K562 (cell line): Measurements from ENCODE around the gene MAP3K6. TPM values are rescaled to one million over a fixed set of nuclear protein-coding genes. Genes with fewer than 3 reads are reported as not detected.
A peak's percentile ranks its signal among the peaks of the same experiment; 100 is the strongest.

Source experiments
- HSF4 ChIP-seq: fragments of 250-450 bp; sonication (Bioruptor Pico); IDR thresholded peaks from 2 replicates; pipeline ENCODE4 v2.1.2; 2022; ENCODE audit warnings: mild to moderate bottlenecking, moderate library complexity, borderline replicate concordance
- LCOR ChIP-seq: sonication (generic); formaldehyde crosslinking; IDR thresholded peaks from 2 replicates; pipeline ENCODE4 v1.8.0; 2022; ENCODE audit warnings: mild to moderate bottlenecking, missing genetic modification reagents
- MLX ChIP-seq, 2 experiments: fragments of 450-650 bp in 1 of 2; sonication (generic) in 1 of 2; formaldehyde crosslinking; conservative IDR thresholded peaks; 2 replicates each; pipeline versions ENCODE4 v1.4.0 to v1.8.1; 2020 to 2022; ENCODE audit warnings: mild to moderate bottlenecking in 1 of 2, missing genetic modification reagents in 1 of 2
- MYNN ChIP-seq, 2 experiments: sonication (generic); formaldehyde crosslinking in 1 of 2; IDR thresholded peaks; 2 replicates each; pipeline versions ENCODE4 v1.5.0 to v1.6.1; 2016 to 2020; ENCODE audit warnings: antibody characterized with exemption in 1 of 2, missing genetic modification reagents in 1 of 2
- PREB ChIP-seq: sonication (generic); formaldehyde crosslinking; IDR thresholded peaks from 2 replicates; pipeline ENCODE4 v1.8.1; 2023; ENCODE audit warnings: mild to moderate bottlenecking, missing genetic modification reagents
- SRSF3 ChIP-seq: fragments of 200-400 bp; formaldehyde crosslinking; IDR thresholded peaks from 2 replicates; pipeline ENCODE4 v1.6.1; 2016; ENCODE audit warnings: mild to moderate bottlenecking, low read length, moderate library complexity; ENCODE audit not compliant: insufficient read depth
- TAF9B ChIP-seq: fragments of 450-650 bp; IDR thresholded peaks from 2 replicates; pipeline ENCODE4 v1.6.1; 2018; ENCODE audit warnings: mild to moderate bottlenecking; ENCODE audit not compliant: partially characterized antibody
- TFAP4 ChIP-seq: sonication (generic); formaldehyde crosslinking; IDR thresholded peaks from 2 replicates; pipeline ENCODE4 v1.8.0; 2022; ENCODE audit warnings: missing genetic modification reagents, mild to moderate bottlenecking, moderate library complexity, borderline replicate concordance
- U2AF2 ChIP-seq: fragments of 200-400 bp; formaldehyde crosslinking; optimal IDR thresholded peaks from 2 replicates; pipeline ENCODE3; 2017; ENCODE audit warnings: low read depth, mild to moderate bottlenecking, low read length
- ZBTB1 ChIP-seq: sonication (generic); formaldehyde crosslinking; IDR thresholded peaks from 2 replicates; pipeline ENCODE4 v1.8.1; 2023; ENCODE audit warnings: missing genetic modification reagents, low read depth, mild to moderate bottlenecking, borderline replicate concordance
- ZNF140 ChIP-seq: fragments of 250-450 bp; sonication (Bioruptor Pico); IDR thresholded peaks from 2 replicates; pipeline ENCODE4 v1.8.0; 2021; ENCODE audit warnings: moderate library complexity, mild to moderate bottlenecking, inconsistent platforms
- ZNF707 ChIP-seq: fragments of 250-450 bp; sonication (Bioruptor Pico); conservative IDR thresholded peaks from 2 replicates; pipeline ENCODE4 v1.8.0; 2022; ENCODE audit warnings: inconsistent platforms, mild to moderate bottlenecking, moderate library complexity
- polyA plus RNA-seq, 8 experiments: library from polyadenylated mRNA; depleted of rRNA in 4 of 8; stranded (reverse) in 5 of 8; unstranded in 3 of 8; fragments of >200 nt; fragmentation: Nextera tagmentation in 2 of 8; fragmentation: Illumina TruSeq in 1 of 8; extraction: Ambion mirVana in 2 of 8; extraction: Trizol in 1 of 8; gene quantifications; 2 replicates each; pipeline versions ENCODE4 v1.2.1 to v1.2.3, GENCODE V29; 2011 to 2014; ENCODE audit warnings: inconsistent platforms in 1 of 8, missing spikeins in 1 of 8
- total RNA-seq, 7 experiments: library from RNA; depleted of rRNA in 6 of 7; stranded (reverse); fragments of >200 nt in 6 of 7; fragmentation: Illumina TruSeq in 2 of 7; extraction: Trizol in 2 of 7; gene quantifications; 2 replicates each; pipeline versions ENCODE4 v1.2.1 to v1.2.3, GENCODE V29; 2011 to 2021; ENCODE audit warnings: low replicate concordance in 1 of 7
- TF ChIP-seq, protein P1 (sequence below): fragments of 200-600 bp; sonication (generic); IDR thresholded peaks from one replicate; pipeline ENCODE4 v1.6.1; 2012; ENCODE audit warnings: mild to moderate bottlenecking, low read depth, low read length, inconsistent platforms

MAP3K6 gene
- total and polyA plus RNA-seq, 9 of the 15 experiments (the other 6 are each of a cell fraction or from before 2014, with no cell fraction given), result 0.99 to 21.9 (median 7.0) TPM

DNA sequence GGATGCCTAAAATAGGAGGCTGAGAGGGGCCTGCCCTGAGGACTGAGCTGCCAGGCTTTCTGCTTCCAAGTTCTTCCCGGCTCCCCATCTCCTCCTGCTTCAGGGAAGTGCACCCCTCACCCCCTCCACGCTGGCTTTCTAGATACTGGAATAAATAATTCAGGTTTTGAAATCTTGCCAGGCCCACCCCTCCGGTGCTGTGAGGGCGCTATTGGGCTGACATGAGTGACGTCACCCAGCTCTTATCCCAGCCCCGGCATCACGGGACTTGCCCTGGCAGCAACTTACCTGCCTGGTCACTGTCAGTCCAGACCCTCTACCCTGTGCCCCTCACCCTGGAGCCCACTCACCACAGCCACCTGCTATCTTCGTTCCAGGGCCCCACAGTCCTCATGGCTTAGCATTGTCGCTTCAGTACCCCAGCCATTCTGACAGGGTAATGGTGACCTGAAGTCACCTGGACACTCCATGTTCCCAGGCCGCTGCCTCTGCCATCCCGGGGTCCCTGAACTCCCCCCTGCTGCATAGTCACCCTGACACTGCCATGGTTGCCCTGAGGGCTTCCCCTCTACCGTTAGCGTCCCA is 24.8 kb upstream of the MAP3K6 start (continued):
- TF ChIP-seq MLX (CRISPR knock-in tag; conservative IDR thresholded peaks at IDR 0.05), result no peak
- TF ChIP-seq HSF4 (CRISPR knock-in tag), result no peak
- no peak for TF ChIP-seq LCOR (CRISPR knock-in tag)
- TF ChIP-seq ZNF140 (CRISPR knock-in tag), result no peak
- TF ChIP-seq TAF9B, result no peak
- TF ChIP-seq, protein P1, sequence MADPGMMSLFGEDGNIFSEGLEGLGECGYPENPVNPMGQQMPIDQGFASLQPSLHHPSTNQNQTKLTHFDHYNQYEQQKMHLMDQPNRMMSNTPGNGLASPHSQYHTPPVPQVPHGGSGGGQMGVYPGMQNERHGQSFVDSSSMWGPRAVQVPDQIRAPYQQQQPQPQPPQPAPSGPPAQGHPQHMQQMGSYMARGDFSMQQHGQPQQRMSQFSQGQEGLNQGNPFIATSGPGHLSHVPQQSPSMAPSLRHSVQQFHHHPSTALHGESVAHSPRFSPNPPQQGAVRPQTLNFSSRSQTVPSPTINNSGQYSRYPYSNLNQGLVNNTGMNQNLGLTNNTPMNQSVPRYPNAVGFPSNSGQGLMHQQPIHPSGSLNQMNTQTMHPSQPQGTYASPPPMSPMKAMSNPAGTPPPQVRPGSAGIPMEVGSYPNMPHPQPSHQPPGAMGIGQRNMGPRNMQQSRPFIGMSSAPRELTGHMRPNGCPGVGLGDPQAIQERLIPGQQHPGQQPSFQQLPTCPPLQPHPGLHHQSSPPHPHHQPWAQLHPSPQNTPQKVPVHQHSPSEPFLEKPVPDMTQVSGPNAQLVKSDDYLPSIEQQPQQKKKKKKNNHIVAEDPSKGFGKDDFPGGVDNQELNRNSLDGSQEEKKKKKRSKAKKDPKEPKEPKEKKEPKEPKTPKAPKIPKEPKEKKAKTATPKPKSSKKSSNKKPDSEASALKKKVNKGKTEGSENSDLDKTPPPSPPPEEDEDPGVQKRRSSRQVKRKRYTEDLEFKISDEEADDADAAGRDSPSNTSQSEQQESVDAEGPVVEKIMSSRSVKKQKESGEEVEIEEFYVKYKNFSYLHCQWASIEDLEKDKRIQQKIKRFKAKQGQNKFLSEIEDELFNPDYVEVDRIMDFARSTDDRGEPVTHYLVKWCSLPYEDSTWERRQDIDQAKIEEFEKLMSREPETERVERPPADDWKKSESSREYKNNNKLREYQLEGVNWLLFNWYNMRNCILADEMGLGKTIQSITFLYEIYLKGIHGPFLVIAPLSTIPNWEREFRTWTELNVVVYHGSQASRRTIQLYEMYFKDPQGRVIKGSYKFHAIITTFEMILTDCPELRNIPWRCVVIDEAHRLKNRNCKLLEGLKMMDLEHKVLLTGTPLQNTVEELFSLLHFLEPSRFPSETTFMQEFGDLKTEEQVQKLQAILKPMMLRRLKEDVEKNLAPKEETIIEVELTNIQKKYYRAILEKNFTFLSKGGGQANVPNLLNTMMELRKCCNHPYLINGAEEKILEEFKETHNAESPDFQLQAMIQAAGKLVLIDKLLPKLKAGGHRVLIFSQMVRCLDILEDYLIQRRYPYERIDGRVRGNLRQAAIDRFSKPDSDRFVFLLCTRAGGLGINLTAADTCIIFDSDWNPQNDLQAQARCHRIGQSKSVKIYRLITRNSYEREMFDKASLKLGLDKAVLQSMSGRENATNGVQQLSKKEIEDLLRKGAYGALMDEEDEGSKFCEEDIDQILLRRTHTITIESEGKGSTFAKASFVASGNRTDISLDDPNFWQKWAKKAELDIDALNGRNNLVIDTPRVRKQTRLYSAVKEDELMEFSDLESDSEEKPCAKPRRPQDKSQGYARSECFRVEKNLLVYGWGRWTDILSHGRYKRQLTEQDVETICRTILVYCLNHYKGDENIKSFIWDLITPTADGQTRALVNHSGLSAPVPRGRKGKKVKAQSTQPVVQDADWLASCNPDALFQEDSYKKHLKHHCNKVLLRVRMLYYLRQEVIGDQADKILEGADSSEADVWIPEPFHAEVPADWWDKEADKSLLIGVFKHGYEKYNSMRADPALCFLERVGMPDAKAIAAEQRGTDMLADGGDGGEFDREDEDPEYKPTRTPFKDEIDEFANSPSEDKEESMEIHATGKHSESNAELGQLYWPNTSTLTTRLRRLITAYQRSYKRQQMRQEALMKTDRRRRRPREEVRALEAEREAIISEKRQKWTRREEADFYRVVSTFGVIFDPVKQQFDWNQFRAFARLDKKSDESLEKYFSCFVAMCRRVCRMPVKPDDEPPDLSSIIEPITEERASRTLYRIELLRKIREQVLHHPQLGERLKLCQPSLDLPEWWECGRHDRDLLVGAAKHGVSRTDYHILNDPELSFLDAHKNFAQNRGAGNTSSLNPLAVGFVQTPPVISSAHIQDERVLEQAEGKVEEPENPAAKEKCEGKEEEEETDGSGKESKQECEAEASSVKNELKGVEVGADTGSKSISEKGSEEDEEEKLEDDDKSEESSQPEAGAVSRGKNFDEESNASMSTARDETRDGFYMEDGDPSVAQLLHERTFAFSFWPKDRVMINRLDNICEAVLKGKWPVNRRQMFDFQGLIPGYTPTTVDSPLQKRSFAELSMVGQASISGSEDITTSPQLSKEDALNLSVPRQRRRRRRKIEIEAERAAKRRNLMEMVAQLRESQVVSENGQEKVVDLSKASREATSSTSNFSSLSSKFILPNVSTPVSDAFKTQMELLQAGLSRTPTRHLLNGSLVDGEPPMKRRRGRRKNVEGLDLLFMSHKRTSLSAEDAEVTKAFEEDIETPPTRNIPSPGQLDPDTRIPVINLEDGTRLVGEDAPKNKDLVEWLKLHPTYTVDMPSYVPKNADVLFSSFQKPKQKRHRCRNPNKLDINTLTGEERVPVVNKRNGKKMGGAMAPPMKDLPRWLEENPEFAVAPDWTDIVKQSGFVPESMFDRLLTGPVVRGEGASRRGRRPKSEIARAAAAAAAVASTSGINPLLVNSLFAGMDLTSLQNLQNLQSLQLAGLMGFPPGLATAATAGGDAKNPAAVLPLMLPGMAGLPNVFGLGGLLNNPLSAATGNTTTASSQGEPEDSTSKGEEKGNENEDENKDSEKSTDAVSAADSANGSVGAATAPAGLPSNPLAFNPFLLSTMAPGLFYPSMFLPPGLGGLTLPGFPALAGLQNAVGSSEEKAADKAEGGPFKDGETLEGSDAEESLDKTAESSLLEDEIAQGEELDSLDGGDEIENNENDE, result no peak
- no peak for TF ChIP-seq U2AF2
- TF ChIP-seq SRSF3, result no peak
- no peak for TF ChIP-seq TFAP4 (CRISPR knock-in tag)
- no peak for TF ChIP-seq ZNF707 (CRISPR knock-in tag)
- peak; percentile 25; the same call in 1 of the 2 replicates for TF ChIP-seq ZBTB1 (CRISPR knock-in tag)
- TF ChIP-seq MYNN (IDR thresholded peaks at IDR 0.05), result no peak
- no peak for TF ChIP-seq MYNN (CRISPR knock-in tag; IDR thresholded peaks at IDR 0.05)
- no peak for TF ChIP-seq PREB (CRISPR knock-in tag)
